Putamen (tissue), 1 donor: ENCODE data around the gene GABBR2.
"Not testable (repeated sequence)": the region's sequence is repeated elsewhere in the genome, so short reads cannot be mapped to it uniquely, and the experiment has no call there.

Experiments
- DNase-seq: peaks from one replicate; pipeline ENCODE4 v3.0.0-alpha.2; 2016; ENCODE audit warnings: low spot score

GABBR2 gene

GRCh38 chr9:98288881-98289280 is 419.9 kb downstream of the GABBR2 start:
- no peak for DNase-seq

DNA sequence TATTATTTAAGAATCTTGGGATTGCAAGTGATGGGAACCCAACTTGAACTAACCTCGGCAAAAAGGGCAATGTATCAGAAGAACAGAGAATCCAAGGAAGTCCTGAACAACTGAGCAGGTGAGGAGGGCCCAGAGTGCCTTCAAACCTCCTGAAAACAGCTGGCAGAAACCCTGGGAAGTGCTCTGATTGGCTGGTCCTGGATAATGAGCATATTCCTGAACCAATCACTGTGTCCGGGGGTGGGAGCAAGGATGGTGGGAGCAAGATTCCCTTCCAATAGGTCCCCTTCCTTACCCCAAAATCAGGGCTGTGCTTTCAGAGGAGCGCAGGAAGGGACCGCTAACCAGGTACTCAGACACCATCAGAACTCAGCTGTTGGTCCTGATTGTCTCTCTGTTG is 421.4 kb downstream of the GABBR2 start:
- DNase-seq: no peak

DNA sequence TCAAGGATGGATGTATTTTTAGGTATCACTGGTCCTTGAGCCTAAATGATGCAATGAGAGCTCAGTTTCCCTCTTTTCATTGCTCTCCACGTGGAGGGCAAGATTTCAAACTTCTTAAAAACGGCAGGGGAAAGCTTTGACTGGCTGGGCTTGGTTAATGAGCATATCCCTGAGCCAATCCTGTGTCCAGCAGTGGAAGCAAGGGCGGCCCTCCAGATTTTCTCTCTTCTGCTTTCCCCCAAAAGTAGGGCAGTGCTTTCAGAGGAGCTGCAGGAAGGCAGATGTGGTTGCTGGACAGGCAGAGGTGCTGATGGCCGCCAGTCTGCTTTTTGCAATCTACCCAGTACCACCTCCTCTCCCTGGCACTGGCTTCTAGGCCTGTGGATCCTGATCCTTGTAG is 423.3 kb downstream of the GABBR2 start:
- DNase-seq: no peak

GRCh38 chr9:98284754-98285153 is 424.0 kb downstream of the GABBR2 start:
- DNase-seq: no peak

GRCh38 chr9:98283143-98283542 is 425.6 kb downstream of the GABBR2 start:
- not testable (repeated sequence) for DNase-seq

GRCh38 chr9:98281281-98281680 is 427.5 kb downstream of the GABBR2 start:
- DNase-seq: no peak

- DNase-seq: no peak
These were observed 428.2 kb downstream of the GABBR2 start for GRCh38 chr9:98280574-98280973.

DNA sequence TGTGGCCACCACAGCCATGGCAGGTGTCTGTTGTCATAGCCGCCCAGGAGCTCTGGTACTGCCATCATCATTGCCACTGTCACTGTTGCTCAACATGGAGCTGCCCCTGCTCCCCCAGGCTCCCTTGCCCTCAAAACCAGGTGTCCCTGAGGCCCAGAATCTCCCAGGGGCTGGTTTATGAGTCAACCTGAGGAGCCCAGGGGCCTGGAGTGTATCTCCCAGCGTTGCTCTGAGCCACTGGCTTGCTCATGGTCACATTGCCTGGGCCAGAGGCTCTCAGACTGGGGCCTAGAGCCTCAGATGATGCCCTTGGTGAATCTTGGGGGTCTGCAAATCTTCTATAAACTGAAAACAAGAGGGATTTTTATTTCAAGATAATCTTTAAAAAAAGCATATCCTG is 428.6 kb downstream of the GABBR2 start:
- no peak for DNase-seq

- no peak for DNase-seq
These were observed 431.7 kb downstream of the GABBR2 start for GRCh38 chr9:98276907-98277469.

- no peak for DNase-seq
These were observed 433.6 kb downstream of the GABBR2 start for GRCh38 chr9:98275159-98275558.

- no peak for DNase-seq
These were observed 436.7 kb downstream of the GABBR2 start for GRCh38 chr9:98272083-98272482.

DNA sequence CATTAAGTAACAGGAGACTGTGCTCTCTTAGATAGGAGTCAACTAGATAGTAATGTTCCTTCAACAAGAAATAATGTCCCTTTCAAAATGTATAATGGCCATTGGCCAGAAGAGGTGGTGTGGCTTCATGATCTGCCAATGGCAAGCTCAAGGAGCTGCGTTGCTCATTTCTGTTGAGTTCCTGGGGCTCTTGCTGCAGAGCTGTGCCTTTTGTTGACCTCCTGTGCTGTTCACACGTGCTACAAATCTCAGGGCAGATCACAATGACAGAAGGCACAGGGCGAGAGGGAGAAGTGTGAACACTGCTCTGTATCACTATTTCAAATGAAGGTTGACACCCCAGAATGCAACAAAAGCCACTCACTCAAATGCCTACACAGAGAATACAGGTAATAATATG is 437.3 kb downstream of the GABBR2 start:
- DNase-seq: no peak

GRCh38 chr9:98270284-98270683 is 438.5 kb downstream of the GABBR2 start:
- DNase-seq: not testable (repeated sequence)

GRCh38 chr9:98269652-98270051 is 439.1 kb downstream of the GABBR2 start:
- DNase-seq: not testable (repeated sequence)

GRCh38 chr9:98267556-98267955 is 441.2 kb downstream of the GABBR2 start:
- DNase-seq: not testable (repeated sequence)

- DNase-seq: no peak
These were observed 444.2 kb downstream of the GABBR2 start for GRCh38 chr9:98264516-98264915.

- DNase-seq: peak; percentile 70
These were observed 445.0 kb downstream of the GABBR2 start for GRCh38 chr9:98263482-98264357.

- DNase-seq: no peak
These were observed 445.7 kb downstream of the GABBR2 start for GRCh38 chr9:98263080-98263479.

DNA sequence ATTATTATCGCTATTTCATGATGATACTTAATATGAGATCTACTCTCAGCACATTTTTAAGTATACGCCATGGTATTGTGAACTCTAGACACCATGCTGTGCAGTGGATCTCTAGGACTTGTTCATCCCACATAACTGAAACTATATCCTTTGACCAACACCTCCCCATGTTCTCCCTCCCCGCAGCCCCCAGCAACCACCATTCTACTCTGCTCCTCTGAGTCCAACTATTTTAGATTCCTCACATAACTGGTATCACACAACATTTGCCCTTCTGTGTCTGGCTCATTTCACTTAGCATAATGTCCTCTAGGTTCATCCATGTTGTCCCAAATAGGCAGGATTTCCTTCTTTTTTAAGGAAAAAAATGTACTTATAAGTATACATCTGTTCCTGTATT is 446.7 kb downstream of the GABBR2 start:
- no peak for DNase-seq

DNA sequence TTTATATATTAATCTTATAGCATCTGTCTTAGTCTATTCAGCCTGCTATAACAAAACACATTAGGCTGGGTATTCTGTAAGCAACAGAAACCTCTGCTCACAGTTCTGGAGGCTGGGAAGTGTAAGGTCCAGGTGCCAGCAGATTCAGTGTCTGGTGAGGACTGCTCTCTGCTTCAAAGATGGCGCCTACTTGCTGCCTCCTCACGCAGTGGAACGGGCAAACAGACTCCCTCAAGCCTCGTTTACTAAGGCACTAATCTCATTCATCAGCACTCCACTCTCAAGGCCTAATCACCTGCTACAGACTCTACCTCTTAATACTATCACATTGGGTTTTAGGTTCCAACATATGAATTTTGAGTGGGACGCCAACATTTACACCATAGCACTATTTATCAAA is 448.1 kb downstream of the GABBR2 start:
- no peak for DNase-seq

GRCh38 chr9:98259791-98260190 is 448.9 kb downstream of the GABBR2 start:
- DNase-seq: no peak

- peak; percentile 25 for DNase-seq
These were observed 452.0 kb downstream of the GABBR2 start for GRCh38 chr9:98256756-98257155.

GRCh38 chr9:98255578-98256296 is 453.0 kb downstream of the GABBR2 start, which contains the start of gene TBC1D2:
Gene TBC1D2, minus strand, starts transcription at chr9:98255649. Its CDS starts 108 bp downstream, at chr9:98255541.
- DNase-seq: peak; percentile 92
